MG63 (cell line): Measurements from ENCODE around the gene RBMS2. TPM values are rescaled to one million over a fixed set of nuclear protein-coding genes. Genes with fewer than 3 reads are reported as not detected.

Source experiments
- DNase-seq: peaks from one replicate; pipeline ENCODE4 v3.0.0-alpha.2; 2020
- H3K27me3 ChIP-seq: fragments of 250-450 bp; sonication (Bioruptor Pico); 2 replicates; pipeline ENCODE4 v1.5.1; 2020; ENCODE audit warnings: mild to moderate bottlenecking, moderate library complexity
- H3K36me3 ChIP-seq: fragments of 250-450 bp; sonication (Bioruptor Pico); 2 replicates; pipeline ENCODE4 v1.5.1; 2020; ENCODE audit warnings: mild to moderate bottlenecking, moderate library complexity
- H3K4me3 ChIP-seq: fragments of 250-450 bp; sonication (Bioruptor Pico); 2 replicates; pipeline ENCODE4 v1.5.1; 2020; ENCODE audit warnings: mild to moderate bottlenecking, moderate library complexity
- H3K9me3 ChIP-seq: fragments of 250-450 bp; sonication (Bioruptor Pico); 2 replicates; pipeline ENCODE4 v1.5.1; 2020; ENCODE audit warnings: mild to moderate bottlenecking, moderate library complexity
- total RNA-seq: library from RNA; depleted of rRNA; stranded (reverse); fragments of >200 nt; shearing (Covaris generic); gene quantifications from 2 replicates; pipeline ENCODE4 v1.2.3, GENCODE V29; 2014; ENCODE audit warnings: low replicate concordance

The RBMS2 gene
- total RNA-seq, 1 experiment from 2014 or later = 4.4 TPM

DNA sequence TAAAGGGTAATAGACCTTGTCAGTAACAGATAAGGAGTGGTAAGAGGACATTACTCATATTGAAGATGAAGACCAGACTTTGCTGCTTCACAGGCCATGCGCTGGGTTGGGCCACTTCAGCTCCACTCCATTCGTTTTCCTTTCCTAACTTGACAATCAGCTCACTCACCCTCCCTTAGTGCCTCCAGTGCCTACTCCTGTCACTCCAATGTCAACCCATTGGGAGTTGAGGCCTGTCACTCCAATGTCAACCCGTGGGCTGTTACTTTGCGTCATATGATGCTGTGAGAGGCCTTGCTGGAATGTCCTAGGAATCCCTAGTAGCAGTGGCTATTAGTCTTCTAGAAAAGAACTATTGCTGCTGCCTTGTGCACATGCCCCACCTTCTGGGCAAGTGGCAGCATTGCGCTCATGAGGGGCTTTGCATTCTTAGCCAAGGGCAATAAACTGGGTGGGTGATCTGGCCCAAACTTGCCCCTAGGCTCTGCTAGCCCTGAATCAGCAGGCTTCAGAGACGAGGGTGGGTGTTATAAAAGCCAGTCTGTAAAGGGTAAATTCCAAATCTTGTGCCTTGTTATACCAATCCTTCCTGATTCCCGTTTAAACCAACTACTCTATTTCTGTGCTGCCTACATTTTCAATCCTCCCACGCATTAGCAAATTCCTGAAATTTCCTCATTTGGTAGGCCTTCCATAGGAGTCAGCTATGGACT lies 72.4 kb downstream of the RBMS2 start:
- Histone ChIP-seq H3K9me3 (no peaks in the 10 kb centered on the region), H3K27me3 (no peaks in the 10 kb centered on the region), H3K36me3 (peaks cover 43% of the 10 kb centered on the region), H3K4me3 (no peak overlapping the region)
- DNase-seq = peak; percentile 50

DNA sequence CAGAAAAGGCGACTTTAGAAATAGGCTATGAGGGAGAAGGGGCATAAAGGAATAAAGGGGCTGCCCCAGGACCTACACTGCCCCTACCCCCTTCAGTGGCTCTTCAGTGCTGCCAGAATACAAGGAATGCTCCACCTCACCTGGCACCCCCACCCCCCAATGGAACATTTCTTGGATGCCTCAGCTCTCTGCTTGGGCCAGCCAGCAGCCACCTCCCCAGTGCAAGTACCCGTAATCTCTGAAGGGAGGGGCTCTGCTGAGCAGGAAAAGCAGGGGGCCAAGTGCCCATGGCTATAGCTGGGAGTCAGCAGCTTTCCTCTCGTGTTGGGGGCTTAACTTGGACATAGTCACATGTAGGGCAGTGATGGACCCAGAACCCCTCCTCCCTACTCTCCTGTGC lies 75.2 kb downstream of the RBMS2 start:
- no peak for DNase-seq
- Histone ChIP-seq H3K27me3 (no peaks in the 10 kb centered on the region), H3K36me3 (peaks cover 69% of the 10 kb centered on the region), H3K9me3 (no peaks in the 10 kb centered on the region), H3K4me3 (no peak overlapping the region)

DNA sequence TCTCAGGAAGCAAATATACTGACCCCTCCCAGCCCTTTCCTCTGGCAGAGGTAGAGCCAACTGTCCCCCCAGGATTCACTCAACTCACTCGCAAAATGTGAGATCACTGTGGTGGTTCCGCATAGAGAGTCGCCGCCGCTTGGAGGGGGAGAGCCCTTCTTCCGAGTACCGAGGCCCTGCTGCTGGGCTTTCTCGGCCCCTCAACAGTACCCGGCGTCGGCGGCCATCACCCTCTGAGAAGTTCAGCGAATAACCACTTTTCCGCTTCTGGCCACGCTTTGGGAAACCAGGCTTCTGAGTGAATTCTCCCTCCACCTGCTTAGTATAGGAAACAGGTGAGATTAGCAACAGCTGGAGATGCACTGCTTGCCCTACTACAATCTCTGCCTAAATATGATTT lies 77.4 kb downstream of the RBMS2 start:
- H3K4me3 ChIP-seq = no peak overlapping the region
- DNase-seq = no peak
- no peaks in the 10 kb centered on the region for H3K9me3 ChIP-seq
- no peaks in the 10 kb centered on the region for H3K27me3 ChIP-seq
- peaks cover 79% of the 10 kb centered on the region for H3K36me3 ChIP-seq

DNA sequence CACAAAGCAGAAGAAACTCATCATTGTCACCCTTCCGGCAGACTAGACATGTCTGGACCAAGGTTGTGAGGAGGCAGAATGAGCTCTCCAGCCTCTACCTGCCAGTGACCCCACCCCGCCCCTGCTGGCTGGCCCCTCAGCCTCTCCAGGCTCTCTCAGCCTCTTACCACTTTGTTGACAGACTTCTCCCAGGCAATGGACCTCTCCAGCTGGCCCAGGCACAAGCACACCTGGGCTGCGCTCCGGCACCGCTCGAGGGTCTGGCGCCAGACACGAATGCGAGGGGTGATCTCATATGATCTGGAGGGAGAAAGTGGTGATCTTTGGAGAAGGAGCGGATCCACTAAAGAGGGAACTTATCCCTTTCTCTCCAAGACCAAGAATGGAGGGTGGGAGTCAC lies 78.2 kb downstream of the RBMS2 start:
- Histone ChIP-seq H3K9me3 (no peaks in the 10 kb centered on the region), H3K36me3 (peaks cover 80% of the 10 kb centered on the region), H3K27me3 (no peaks in the 10 kb centered on the region), H3K4me3 (no peak overlapping the region)
- no peak for DNase-seq

DNA sequence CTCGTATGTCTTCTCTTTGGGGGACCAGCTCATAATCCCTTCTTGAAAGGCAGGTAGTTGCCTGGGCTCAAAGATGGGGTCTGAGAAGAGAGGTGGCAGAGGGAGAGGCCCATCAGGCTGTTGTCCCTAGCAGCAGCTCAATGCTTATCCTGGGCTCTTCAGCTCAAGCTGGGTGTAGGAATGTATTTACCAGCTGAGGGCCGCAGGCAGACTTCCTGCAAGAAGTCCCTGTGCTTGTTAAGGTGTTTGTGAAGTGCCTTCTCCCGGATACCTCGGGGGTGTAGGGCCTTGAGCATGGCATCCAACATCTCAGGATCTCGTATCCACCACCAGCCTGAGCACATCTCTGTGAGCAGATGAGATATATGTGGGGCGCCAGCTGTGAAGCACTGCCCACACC lies 79.1 kb downstream of the RBMS2 start:
- Histone ChIP-seq H3K9me3 (no peaks in the 10 kb centered on the region), H3K27me3 (no peaks in the 10 kb centered on the region), H3K4me3 (no peak overlapping the region), H3K36me3 (peaks cover 86% of the 10 kb centered on the region)
- no peak for DNase-seq

DNA sequence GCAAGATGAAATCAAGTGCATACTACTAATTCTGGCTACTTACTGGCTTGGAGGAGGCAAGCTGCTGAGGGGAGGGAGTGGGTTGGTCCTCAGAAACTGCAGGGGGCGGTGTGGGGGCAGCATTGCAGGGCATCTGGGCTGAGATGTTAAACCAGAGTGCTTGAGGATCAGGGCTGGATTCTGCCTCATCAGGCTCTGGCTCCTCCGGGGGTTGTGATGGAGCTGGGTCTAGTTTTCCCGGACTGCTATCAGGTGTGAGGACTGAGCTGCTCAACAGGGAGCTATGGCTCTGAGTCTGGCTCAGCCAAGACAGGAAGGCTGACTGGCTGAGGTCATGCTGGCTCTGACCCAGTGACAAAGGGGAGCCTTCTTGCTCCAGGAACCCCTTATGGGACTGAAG lies 79.9 kb downstream of the RBMS2 start:
- Histone ChIP-seq H3K9me3 (no peaks in the 10 kb centered on the region), H3K4me3 (no peak overlapping the region), H3K27me3 (no peaks in the 10 kb centered on the region), H3K36me3 (peaks cover 88% of the 10 kb centered on the region)
- DNase-seq = no peak

DNA sequence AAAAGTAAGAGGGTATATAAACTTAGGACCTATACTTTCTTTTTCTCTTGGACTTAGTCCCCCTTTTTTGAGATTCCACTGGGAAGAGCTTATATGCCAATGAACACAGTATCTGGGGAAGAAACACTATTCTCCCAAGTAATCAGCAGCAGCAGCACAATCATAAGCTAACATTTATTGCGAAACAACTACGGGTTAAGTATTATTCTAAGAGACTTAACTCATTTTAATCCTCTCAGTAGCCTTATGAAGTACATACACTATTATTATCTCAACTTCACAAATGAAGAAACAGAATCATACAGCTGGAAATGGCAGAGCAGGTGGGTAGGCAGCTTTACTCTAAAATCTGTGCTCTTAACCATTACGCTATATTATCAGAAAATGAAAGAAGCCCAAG lies 80.6 kb downstream of the RBMS2 start:
- H3K9me3 ChIP-seq = no peaks in the 10 kb centered on the region
- DNase-seq = no peak
- H3K36me3 ChIP-seq = peaks cover 89% of the 10 kb centered on the region

DNA sequence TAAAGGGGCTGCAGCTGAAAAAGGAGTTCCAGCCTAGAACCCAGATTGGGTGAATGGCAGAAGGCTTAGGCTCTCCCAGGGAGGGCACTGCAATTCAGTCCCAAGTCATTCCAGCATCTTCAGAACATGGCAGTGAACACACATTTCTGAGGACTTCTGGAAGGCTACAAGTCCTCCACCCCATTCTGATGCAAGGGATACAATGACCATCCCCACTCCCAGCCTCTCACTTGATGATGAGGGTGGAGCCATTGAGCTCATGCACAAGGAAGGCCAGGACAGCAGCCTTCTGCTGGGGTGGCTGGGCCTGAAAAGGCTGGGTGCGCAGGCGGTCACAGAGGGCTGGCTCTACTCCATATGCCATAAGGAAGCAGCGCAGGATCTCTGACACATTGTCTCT lies 82.7 kb downstream of the RBMS2 start:
- no peak overlapping the region for H3K4me3 ChIP-seq
- DNase-seq = no peak
- H3K9me3 ChIP-seq = no peaks in the 10 kb centered on the region
- no peaks in the 10 kb centered on the region for H3K27me3 ChIP-seq
- peaks cover 90% of the 10 kb centered on the region for H3K36me3 ChIP-seq

More for the DNA sequence above, 80.6 kb downstream of the RBMS2 start:
- H3K4me3 ChIP-seq = no peak overlapping the region
- H3K27me3 ChIP-seq = no peaks in the 10 kb centered on the region

DNA sequence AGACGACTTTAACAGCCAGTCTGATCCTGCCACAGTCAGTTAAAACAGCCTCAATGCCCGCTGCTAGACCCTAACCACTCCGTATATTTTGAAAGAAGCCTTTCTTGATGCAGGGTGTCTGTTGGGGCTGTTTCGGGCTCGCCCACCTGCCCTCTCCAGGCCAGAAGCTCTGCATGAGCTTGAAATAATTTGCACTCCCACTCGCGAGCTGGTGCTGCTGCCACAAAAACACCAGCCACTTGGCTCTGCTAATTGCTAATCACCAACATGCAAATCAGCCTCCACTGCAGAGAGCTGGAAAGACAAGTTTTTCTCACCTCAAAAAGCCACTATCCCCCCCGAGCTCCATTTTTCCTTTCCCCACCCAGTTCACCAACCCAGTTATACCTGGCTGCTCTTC lies 93.0 kb downstream of the RBMS2 start:
- Histone ChIP-seq H3K36me3 (peaks cover 92% of the 10 kb centered on the region), H3K4me3 (no peak overlapping the region)

DNA sequence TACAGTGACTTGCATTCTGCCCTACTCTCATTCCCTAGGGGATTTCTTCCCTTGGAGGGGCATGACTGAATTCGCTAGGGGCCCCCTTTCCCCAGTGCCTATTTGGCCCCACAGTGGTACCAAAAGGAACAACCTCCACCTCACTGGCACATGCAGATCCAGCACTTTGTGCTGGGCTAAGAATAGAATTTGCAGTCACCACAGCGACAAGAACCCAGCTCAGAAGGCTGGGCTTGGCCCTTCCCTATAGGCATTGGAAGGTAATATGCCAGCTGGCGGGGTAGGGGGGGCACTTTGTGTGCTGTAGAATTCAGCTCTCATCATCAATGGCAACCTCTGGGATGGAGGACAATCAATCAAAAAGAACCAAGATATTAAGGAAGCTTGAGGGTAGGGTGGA lies 94.6 kb downstream of the RBMS2 start:
- no peaks in the 10 kb centered on the region for H3K9me3 ChIP-seq
- H3K27me3 ChIP-seq = no peaks in the 10 kb centered on the region
- peaks cover 81% of the 10 kb centered on the region for H3K36me3 ChIP-seq

More for the DNA sequence above, 93.0 kb downstream of the RBMS2 start:
- no peaks in the 10 kb centered on the region for H3K9me3 ChIP-seq
- H3K27me3 ChIP-seq = no peaks in the 10 kb centered on the region
- no peak for DNase-seq

DNA sequence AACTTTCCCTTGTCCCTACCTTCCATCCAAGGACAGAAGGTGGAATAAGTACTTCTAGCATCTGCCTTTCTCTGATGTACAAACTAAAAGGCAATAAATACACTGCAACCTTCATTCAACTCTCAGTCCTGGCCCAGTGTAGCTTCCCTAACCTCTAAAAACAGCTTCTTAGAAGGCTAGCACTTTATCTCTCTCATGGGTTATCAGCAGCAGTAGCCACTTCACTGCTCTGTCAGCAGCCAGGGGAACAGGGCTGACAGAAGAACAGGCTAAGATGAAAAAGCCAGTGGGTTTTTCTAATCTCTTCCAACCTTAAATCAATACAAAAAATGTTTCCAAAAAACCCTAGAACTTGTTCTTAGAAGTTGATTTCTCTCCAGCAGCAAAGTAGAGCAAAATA lies 95.3 kb downstream of the RBMS2 start:
- H3K4me3 ChIP-seq = no peak overlapping the region
- H3K36me3 ChIP-seq = peaks cover 76% of the 10 kb centered on the region
- no peak for DNase-seq
- H3K27me3 ChIP-seq = no peaks in the 10 kb centered on the region
- H3K9me3 ChIP-seq = no peaks in the 10 kb centered on the region

More for the DNA sequence above, 94.6 kb downstream of the RBMS2 start:
- no peak for DNase-seq
- H3K4me3 ChIP-seq = no peak overlapping the region

DNA sequence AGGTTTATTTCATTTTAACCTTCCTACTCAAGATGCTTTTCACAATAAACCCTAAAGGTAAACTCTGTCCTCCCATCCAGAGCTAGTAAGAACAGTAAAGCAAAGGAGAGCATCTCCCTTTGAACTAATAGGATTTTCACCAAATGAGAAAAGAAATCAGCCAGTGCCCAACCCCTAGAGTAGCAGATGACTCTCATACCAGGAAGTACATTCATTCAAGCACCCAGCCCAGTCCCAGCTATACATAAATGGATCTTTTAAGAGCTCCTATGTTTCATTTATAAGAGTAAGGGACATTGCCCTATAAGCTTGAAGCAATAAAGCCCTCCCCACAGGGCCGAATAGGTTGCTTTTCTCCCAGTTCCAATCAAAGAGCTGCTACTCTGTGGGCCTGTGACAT lies 100.9 kb downstream of the RBMS2 start:
- DNase-seq = no peak
- no peaks in the 10 kb centered on the region for H3K9me3 ChIP-seq
- peaks cover 54% of the 10 kb centered on the region for H3K36me3 ChIP-seq
- no peak overlapping the region for H3K4me3 ChIP-seq
- H3K27me3 ChIP-seq = no peaks in the 10 kb centered on the region

DNA sequence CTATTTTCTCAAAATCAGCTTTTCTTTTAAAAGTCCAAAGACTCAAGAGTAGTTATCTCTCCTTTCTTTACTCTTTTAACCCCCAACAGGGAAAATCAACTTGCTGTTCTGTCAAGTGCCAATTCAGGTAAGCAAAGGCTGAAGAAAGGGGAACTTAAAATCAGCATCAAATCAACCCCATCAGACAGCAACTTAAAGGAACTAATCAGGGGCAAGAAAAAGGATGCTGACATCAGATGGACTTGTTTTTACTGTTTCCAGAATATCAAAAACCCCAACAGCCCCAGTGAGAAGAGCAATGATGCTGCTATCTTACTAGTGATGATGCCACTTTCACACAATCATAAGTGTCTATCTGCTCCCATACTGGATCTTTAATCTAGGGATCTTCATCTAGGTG lies 105.1 kb downstream of the RBMS2 start:
- H3K36me3 ChIP-seq = peaks cover 42% of the 10 kb centered on the region
- no peak overlapping the region for H3K4me3 ChIP-seq
- DNase-seq = no peak
- no peaks in the 10 kb centered on the region for H3K27me3 ChIP-seq
- no peaks in the 10 kb centered on the region for H3K9me3 ChIP-seq

DNA sequence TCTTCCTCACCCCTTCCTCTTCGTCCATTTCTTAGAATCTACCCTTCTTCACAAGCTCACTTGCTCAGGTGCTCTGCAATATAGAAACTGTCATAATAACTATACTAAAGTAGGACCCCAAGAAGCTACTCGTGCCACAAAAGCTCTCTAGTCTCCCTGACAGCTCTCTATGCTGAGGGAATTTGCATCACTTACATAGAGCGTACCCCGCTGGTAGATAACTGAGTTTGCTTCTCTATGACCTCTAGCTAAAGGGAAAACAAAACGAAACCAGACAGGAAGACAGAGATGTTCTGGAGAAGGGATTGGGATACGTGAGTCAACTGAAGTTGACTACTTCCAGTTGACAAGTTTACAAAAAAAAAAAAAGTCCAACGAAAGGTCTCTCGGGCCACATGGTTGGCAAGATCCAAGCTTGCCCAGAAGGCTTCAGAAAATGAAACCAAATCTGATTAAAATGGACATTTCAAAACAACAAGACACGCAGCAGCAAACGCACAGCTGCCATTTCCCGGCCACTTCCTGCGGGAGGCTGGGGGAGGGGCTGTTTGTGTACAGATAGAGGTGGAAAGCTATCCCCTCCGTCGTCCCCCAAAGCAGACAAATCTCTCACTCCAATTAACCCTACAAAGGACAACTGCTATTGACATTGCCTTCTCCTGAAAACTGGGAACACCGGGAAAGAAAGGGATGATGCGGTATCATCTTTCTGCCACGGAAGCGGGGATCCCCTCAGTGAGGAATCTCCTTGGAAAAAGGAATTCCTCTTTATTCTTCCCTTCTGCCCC lies 107.2 kb downstream of the RBMS2 start:
- H3K36me3 ChIP-seq = peaks cover 36% of the 10 kb centered on the region
- peak overlapping the region; percentile 97 for H3K4me3 ChIP-seq
- DNase-seq = peak; percentile 56
- no peaks in the 10 kb centered on the region for H3K27me3 ChIP-seq
- H3K9me3 ChIP-seq = no peaks in the 10 kb centered on the region

DNA sequence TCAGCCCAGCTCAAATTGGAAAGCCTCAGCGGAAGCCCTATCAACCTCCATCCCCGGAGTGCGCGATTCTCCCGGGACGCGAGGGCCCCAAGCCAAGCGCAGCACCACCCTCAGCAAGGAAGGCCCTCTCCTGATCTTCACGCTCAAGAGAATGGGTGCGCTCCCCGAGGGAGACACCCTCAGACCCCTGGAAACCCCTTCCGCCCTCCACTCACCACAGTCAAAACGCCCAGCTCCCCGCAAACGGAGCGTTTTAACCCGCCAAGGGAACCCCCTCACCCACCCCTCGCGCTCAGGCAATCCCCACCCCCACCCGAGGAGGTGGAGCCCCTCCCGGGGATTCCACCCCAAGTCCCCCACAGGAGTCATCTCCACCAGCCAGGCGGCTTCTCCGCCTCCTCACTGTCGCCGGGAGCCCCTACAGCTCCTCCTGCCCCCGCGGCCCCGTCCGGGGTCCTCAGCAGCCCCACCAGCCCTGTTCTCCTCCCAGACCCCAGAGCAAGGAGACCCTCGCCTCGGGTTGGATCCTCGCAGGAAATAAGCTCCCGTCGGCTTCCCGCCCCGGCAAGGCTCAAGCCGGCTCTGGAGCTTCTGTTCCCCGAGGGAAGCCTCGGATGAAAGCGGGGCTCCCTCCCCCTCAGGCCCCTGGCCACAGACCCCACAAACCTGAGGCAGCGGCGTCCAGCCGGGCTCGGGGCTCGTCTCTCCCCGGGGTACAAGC lies 108.0 kb downstream of the RBMS2 start:
- peak overlapping the region; percentile 97 for H3K4me3 ChIP-seq
- H3K36me3 ChIP-seq = peaks cover 30% of the 10 kb centered on the region
- H3K27me3 ChIP-seq = no peaks in the 10 kb centered on the region
- DNase-seq = peak; percentile 43
- no peaks in the 10 kb centered on the region for H3K9me3 ChIP-seq

DNA sequence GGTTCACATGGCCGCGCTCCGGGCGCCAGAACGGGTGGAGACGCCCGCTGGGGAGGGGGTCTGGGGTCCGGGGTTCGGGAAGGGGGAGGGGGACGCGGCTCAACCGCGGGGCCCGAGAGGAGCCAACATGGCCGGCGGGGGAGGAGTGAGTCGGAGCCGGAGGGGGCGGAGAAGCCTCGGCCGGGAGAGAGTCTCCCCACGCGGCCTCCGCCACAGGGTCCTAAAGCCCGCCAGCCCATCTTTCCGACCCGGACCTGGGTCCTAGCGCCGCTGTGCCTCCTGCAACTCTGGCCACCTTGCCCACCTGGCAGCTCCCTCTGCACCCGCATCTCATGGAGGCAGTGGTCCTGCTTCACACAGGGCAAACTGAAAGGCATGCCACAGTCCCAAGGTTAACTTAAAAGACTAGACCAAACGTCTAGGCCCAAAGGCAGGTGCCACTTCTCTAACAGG lies 108.6 kb downstream of the RBMS2 start, which contains the start of gene BAZ2A:
Gene BAZ2A (minus strand): TSS at position 147 of the 453 bp plus-strand sequence. CDS start 12,796 bp downstream, outside the sequence.
- peak within 1 kb of the TSS; percentile 97 for H3K4me3 ChIP-seq
- H3K9me3 ChIP-seq = no peaks in the 10 kb centered on the region
- H3K27me3 ChIP-seq = no peaks in the 10 kb centered on the region
- peak; percentile 90 for DNase-seq
- H3K36me3 ChIP-seq = peaks cover 24% of the 10 kb centered on the region
